PFSK-1 (cell line): Measurements from ENCODE around the gene TOP2B.

Experiments
- FOXP2 ChIP-seq: optimal IDR thresholded peaks from 2 replicates; pipeline ENCODE3; 2011; ENCODE audit warnings: borderline replicate concordance, control low read depth, inconsistent platforms; ENCODE audit not compliant: insufficient read depth; ENCODE audit errors: extremely low read length, extremely low read depth
- POLR2AphosphoS5 ChIP-seq: IDR thresholded peaks from 2 replicates; pipeline ENCODE4 v1.6.1; 2012; ENCODE audit warnings: low read depth, mild to moderate bottlenecking, control low read depth, low read length, moderate library complexity
- REST ChIP-seq, 2 experiments: IDR thresholded peaks; 2 replicates each; pipeline versions ENCODE4 v1.6.1 to v1.8.0; 2011 to 2012; ENCODE audit warnings: low read depth in 2 of 2, low read length in 2 of 2, control low read depth in 1 of 2, inconsistent platforms in 1 of 2, mild to moderate bottlenecking in 1 of 2, moderate library complexity in 1 of 2; ENCODE audit not compliant: insufficient read depth in 1 of 2
- SIN3A ChIP-seq: IDR thresholded peaks from 2 replicates; pipeline ENCODE4 v1.6.1; 2012; ENCODE audit warnings: mild to moderate bottlenecking, low read length, moderate library complexity, borderline replicate concordance; ENCODE audit not compliant: insufficient read depth
- TAF1 ChIP-seq: IDR thresholded peaks from 2 replicates; pipeline ENCODE4 v1.6.1; 2012; ENCODE audit warnings: low read length, control low read depth, borderline replicate concordance; ENCODE audit not compliant: insufficient read depth

The TOP2B gene

GRCh38 chr3:25584011-25584789 is 80.5 kb downstream of the TOP2B start:
- TF ChIP-seq FOXP2: no peak
- no peak for TF ChIP-seq POLR2AphosphoS5
- TF ChIP-seq SIN3A: no peak
- no peak for TF ChIP-seq REST (IDR thresholded peaks at IDR 0.05; ENCODE audit: insufficient read depth in 1 of 2, low read depth in 2 of 2, low read length in 2 of 2)
- no peak for TF ChIP-seq TAF1

- TF ChIP-seq SIN3A (no peak), REST (IDR thresholded peaks at IDR 0.05; ENCODE audit: insufficient read depth in 1 of 2, low read depth in 2 of 2, low read length in 2 of 2) (no peak), FOXP2 (no peak), POLR2AphosphoS5 (no peak), TAF1 (no peak)
Observed at GRCh38 chr3:25583343-25583742, 81.4 kb downstream of the TOP2B start.

GRCh38 chr3:25582242-25582641 is 82.5 kb downstream of the TOP2B start:
- TF ChIP-seq REST (IDR thresholded peaks at IDR 0.05; ENCODE audit: insufficient read depth in 1 of 2, low read depth in 2 of 2, low read length in 2 of 2) (no peak), FOXP2 (no peak), POLR2AphosphoS5 (no peak), TAF1 (no peak), SIN3A (no peak)

- TF ChIP-seq SIN3A (no peak), TAF1 (no peak), POLR2AphosphoS5 (no peak), REST (IDR thresholded peaks at IDR 0.05; ENCODE audit: insufficient read depth in 1 of 2, low read depth in 2 of 2, low read length in 2 of 2) (no peak), FOXP2 (no peak)
Observed at GRCh38 chr3:25581823-25582222, 82.9 kb downstream of the TOP2B start.

- no peak for TF ChIP-seq SIN3A
- no peak for TF ChIP-seq POLR2AphosphoS5
- no peak for TF ChIP-seq REST (IDR thresholded peaks at IDR 0.05; ENCODE audit: insufficient read depth in 1 of 2, low read depth in 2 of 2, low read length in 2 of 2)
- TF ChIP-seq FOXP2: no peak
- no peak for TF ChIP-seq TAF1
Observed at GRCh38 chr3:25581335-25581734, 83.4 kb downstream of the TOP2B start.
